WI38 (cell line): Measurements from ENCODE around the gene FRMD4B.

Experiments used
- H3K4me3 ChIP-seq: 2 replicates; pipeline ENCODE4 v1.5.1; 2011; ENCODE audit warnings: low read depth, mild to moderate bottlenecking, control low read depth, low read length
- TF ChIP-seq, protein P1 (sequence below): IDR thresholded peaks from 2 replicates; pipeline ENCODE4 v1.5.1; 2012; ENCODE audit warnings: low read depth, mild to moderate bottlenecking, control low read depth, low read length

Gene FRMD4B

GRCh38 chr3:69181592-69182211 lies 204.2 kb downstream of the FRMD4B start:
- no peak overlapping the region for H3K4me3 ChIP-seq
- TF ChIP-seq, protein P1, sequence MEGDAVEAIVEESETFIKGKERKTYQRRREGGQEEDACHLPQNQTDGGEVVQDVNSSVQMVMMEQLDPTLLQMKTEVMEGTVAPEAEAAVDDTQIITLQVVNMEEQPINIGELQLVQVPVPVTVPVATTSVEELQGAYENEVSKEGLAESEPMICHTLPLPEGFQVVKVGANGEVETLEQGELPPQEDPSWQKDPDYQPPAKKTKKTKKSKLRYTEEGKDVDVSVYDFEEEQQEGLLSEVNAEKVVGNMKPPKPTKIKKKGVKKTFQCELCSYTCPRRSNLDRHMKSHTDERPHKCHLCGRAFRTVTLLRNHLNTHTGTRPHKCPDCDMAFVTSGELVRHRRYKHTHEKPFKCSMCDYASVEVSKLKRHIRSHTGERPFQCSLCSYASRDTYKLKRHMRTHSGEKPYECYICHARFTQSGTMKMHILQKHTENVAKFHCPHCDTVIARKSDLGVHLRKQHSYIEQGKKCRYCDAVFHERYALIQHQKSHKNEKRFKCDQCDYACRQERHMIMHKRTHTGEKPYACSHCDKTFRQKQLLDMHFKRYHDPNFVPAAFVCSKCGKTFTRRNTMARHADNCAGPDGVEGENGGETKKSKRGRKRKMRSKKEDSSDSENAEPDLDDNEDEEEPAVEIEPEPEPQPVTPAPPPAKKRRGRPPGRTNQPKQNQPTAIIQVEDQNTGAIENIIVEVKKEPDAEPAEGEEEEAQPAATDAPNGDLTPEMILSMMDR, result no peak

DNA sequence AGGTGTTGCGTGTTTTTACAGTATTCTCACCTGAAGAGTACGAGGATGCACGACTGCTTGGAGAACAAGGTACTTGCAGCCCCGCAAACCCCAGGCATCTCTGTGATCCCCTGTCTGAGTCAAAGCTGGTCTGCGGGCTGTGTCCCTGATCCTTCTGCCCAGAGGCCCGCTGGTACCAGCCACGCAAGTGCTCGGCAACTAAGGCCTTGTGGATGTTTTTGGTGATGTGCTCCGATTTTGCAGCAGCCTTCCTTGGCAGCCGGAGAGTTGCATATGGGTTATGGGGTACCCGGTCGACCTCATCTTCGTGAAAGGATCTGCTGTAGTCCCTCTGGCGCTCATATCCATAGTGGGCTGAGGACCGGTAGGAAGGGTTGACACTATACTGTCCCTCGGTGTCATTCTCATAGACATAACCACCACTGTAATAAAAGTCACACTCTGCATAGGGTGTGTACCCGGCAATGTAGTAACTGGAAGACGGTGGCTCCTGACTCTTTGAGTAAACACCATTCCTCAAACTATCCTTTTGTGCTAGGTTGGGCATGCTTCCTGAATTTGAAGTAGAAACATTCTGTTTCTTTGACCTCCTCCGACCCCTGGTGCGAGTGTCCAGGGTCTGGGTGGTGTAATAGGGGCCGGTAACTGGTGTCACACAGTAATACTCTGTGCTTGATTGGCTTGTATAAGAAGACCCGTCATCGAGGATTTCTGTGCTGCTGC lies 204.9 kb downstream of the FRMD4B start:
- H3K4me3 ChIP-seq, result no peak overlapping the region
- TF ChIP-seq, protein P1, result no peak

DNA sequence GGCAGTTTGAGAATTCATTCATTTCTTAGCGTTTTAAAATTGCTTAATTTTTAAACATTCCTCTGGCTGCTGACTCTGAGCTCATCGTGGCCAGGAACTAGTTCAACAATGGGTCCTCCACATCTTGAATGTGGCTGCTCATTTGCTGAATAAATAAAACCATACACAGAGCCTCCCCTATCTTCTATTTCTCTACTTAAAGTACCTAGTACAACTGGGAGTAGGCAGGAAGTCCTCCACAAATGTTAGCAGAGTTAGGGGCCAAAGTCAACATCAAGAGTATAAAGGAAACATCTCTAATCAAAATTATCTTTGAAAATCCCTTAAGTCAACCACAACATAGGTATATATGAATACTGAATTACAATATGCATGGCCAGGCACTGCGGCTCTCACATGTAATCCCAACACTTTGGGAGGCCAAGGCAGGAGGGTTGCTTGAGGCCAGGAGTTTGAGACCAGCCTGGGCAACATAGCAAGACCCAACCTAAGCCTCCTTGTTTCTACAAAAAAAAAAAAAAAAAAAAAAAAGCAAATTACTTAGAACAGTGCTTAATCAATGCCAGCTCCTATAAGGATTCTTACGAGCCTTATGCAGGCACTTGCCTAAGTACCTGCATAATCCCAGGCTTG lies 206.0 kb downstream of the FRMD4B start:
- TF ChIP-seq, protein P1, result no peak
- H3K4me3 ChIP-seq, result no peak overlapping the region

DNA sequence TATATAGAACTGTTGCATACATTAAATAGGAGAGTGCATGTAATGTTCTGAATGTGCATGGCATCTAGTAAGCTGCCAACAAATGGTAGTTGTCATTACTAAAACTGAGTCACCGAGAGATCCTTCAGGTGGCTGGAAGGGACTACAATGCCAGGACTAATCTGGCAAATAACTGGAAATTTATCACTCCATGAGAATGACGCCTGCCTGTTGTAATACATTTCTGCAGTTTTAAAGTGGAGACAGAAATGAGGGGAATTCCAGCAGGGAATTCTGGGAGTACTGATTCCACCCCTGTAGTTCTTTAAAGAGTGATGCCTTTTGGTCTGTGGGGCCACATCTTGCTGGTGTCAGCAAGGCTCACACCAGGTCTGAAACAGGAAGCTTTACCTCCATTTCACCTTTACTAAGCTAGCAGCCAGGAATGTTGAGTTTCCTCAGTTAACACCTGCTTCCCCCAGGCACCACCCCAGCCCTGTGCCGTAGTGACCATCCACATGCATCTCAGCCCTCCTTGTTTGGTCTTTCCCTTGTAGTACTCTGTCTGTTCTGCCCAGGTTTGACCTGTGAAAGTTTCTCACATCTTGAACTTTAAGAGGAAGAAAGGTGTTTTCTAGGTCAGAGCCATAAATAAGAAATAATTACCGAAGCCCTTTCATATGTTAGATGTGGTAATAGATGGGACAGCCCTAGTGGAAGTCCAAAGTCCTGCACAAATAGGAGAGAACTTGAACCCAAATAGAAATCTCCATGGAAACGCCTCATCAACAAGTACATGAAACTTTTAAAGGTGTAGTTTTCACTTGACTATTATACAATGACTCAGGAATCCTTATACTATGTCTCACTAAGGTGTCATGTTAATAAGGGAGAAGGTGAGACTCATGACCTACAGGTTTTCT lies 206.8 kb downstream of the FRMD4B start:
- H3K4me3 ChIP-seq, result no peak overlapping the region
- TF ChIP-seq, protein P1, result no peak

GRCh38 chr3:69178082-69178481 lies 207.8 kb downstream of the FRMD4B start:
- TF ChIP-seq, protein P1, result no peak
- H3K4me3 ChIP-seq, result no peak overlapping the region

DNA sequence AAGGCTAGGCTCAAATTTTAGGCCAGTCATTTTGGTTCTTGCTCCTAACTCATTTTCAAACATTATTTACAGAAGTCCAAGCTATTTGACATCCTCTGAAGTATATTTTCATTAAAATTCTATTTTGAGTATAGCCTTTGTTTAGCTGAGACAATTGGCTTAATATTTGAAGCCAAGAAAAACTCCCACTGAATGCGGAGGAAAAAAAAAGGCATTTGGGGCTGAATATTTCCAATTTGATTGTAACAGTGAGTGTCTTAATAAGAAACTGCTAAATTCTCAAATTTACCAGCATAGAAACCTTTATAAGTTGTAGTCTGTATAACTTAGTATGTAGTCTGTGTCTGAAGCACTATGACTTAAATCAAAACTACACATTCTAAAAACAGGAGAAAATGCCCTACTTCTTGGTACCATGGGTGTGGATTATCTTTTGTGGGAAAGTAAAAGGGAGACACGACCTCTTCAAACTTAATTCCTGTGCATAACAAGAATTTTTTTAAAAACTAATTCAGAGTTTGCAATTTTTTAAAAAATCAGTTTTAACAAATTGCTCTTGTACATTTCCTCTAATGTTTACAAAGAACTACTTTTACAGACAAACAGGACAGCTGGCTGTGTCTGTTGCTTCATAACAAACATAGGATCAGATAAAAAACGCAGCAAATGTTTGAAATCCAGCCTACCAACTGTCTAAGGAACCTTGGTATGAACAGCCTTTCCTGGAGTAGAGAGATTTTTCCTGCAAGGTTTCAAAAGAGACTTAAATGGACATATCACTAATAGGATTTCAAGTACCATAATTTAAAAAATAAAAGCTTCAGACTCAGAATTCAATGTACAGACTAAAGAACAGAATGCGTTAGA lies 210.8 kb downstream of the FRMD4B start:
- H3K4me3 ChIP-seq, result no peak overlapping the region
- TF ChIP-seq, protein P1, result no peak
